Liver (tissue), 9 donors: ENCODE results near the gene AAGAB. TPM values are rescaled to one million over a fixed set of nuclear protein-coding genes. Genes with fewer than 3 reads are reported as not detected.

ENCODE experiments used
- DNase-seq: peaks from one replicate; pipeline ENCODE4 v3.0.0-alpha.2; 2017; ENCODE audit warnings: low spot score
- H3K27ac ChIP-seq, 2 donors: one replicate each; pipeline ENCODE4 v1.7.0; 2013; ENCODE audit warnings: inconsistent platforms in 2 of 2, low read length in 2 of 2, control low read depth in 1 of 2, low read depth in 1 of 2, mild to moderate bottlenecking in 1 of 2
- H3K27me3 ChIP-seq, 4 donors: one replicate each; pipeline versions ENCODE4 v1.6.1 to v1.7.0; 2013; ENCODE audit warnings: low read length in 3 of 4, inconsistent platforms in 1 of 4, mild to moderate bottlenecking in 1 of 4, moderate library complexity in 1 of 4; ENCODE audit not compliant: control insufficient read depth in 4 of 4, insufficient read depth in 4 of 4
- H3K36me3 ChIP-seq, 4 donors: one replicate each; pipeline versions ENCODE4 v1.6.1 to v1.7.0; 2013; ENCODE audit warnings: low read length in 3 of 4, mild to moderate bottlenecking in 3 of 4, low read depth in 1 of 4, moderate library complexity in 1 of 4; ENCODE audit not compliant: control insufficient read depth in 4 of 4, insufficient read depth in 3 of 4
- H3K4me1 ChIP-seq, 4 donors: one replicate each; pipeline versions ENCODE4 v1.6.1 to v1.7.0; 2013; ENCODE audit warnings: low read length in 3 of 4, mild to moderate bottlenecking in 3 of 4, moderate library complexity in 1 of 4; ENCODE audit not compliant: control insufficient read depth in 4 of 4, insufficient read depth in 4 of 4
- H3K4me3 ChIP-seq, 3 donors: one replicate each; pipeline versions ENCODE4 v1.6.1 to v1.7.0; 2013; ENCODE audit warnings: low read length in 3 of 3, control low read depth in 1 of 3, low read depth in 1 of 3, mild to moderate bottlenecking in 1 of 3
- H3K9ac ChIP-seq, 2 donors: one replicate each; pipeline ENCODE4 v1.7.0; 2013; ENCODE audit warnings: low read length in 2 of 2, mild to moderate bottlenecking in 2 of 2, moderate library complexity in 2 of 2, control low read depth in 1 of 2, low read depth in 1 of 2
- H3K9me3 ChIP-seq, 4 donors: one replicate each; pipeline versions ENCODE4 v1.6.1 to v1.7.0; 2013; ENCODE audit warnings: low read length in 3 of 4; ENCODE audit not compliant: control insufficient read depth in 4 of 4
- ATF3 ChIP-seq: IDR thresholded peaks from 2 replicates; pipeline ENCODE4 v1.6.1; 2016; ENCODE audit warnings: antibody characterized with exemption
- CTCF ChIP-seq: fragments of 150-350 bp; IDR thresholded peaks from 2 replicates; pipeline ENCODE4 v1.5.1; 2017; ENCODE audit warnings: improper control_type of control experiment, low read depth, low read length; ENCODE audit not compliant: missing input control
- EGR1 ChIP-seq, 2 donors: IDR thresholded peaks; 2 replicates each; pipeline ENCODE4 v1.6.1; 2016 to 2018; ENCODE audit warnings: antibody characterized with exemption in 2 of 2, low read depth in 2 of 2
- FOXA1 ChIP-seq: IDR thresholded peaks from 2 replicates; pipeline ENCODE4 v1.6.1; 2016; ENCODE audit warnings: antibody characterized with exemption
- FOXA2 ChIP-seq: IDR thresholded peaks from 2 replicates; pipeline ENCODE4 v1.6.1; 2016; ENCODE audit warnings: antibody characterized with exemption
- GABPA ChIP-seq, 2 donors: IDR thresholded peaks in 1 of 2; conservative IDR thresholded peaks in 1 of 2; 2 replicates each; pipeline ENCODE4 v1.6.1; 2016; ENCODE audit warnings: antibody characterized with exemption in 2 of 2, mild to moderate bottlenecking in 1 of 2, moderate library complexity in 1 of 2
- HNF4A ChIP-seq, 2 donors: conservative IDR thresholded peaks; 2 replicates each; pipeline ENCODE4 v1.6.1; 2016; ENCODE audit warnings: antibody characterized with exemption in 2 of 2, mild to moderate bottlenecking in 2 of 2
- HNF4G ChIP-seq: IDR thresholded peaks from 2 replicates; pipeline ENCODE4 v1.6.1; 2016; ENCODE audit warnings: antibody characterized with exemption
- JUND ChIP-seq, 2 donors: IDR thresholded peaks; 2 replicates each; pipeline ENCODE4 v1.6.1; 2016; ENCODE audit warnings: antibody characterized with exemption in 2 of 2
- NR2F2 ChIP-seq: IDR thresholded peaks from 2 replicates; pipeline ENCODE4 v1.6.1; 2016; ENCODE audit warnings: antibody characterized with exemption
- RAD21 ChIP-seq, 2 donors: IDR thresholded peaks; 2 replicates each; pipeline ENCODE4 v1.6.1; 2016; ENCODE audit warnings: antibody characterized with exemption in 2 of 2, mild to moderate bottlenecking in 2 of 2
- REST ChIP-seq: IDR thresholded peaks from 2 replicates; pipeline ENCODE4 v1.6.1; 2016; ENCODE audit warnings: antibody characterized with exemption, mild to moderate bottlenecking
- RXRA ChIP-seq, 2 donors: IDR thresholded peaks; 2 replicates each; pipeline ENCODE4 v1.6.1; 2017 to 2018; ENCODE audit warnings: antibody characterized with exemption in 2 of 2, mild to moderate bottlenecking in 1 of 2
- SP1 ChIP-seq: IDR thresholded peaks from 2 replicates; pipeline ENCODE4 v1.6.1; 2018; ENCODE audit warnings: antibody characterized with exemption, mild to moderate bottlenecking
- TAF1 ChIP-seq: conservative IDR thresholded peaks from 2 replicates; pipeline ENCODE4 v1.6.1; 2016; ENCODE audit warnings: antibody characterized with exemption, mild to moderate bottlenecking
- YY1 ChIP-seq: IDR thresholded peaks from 2 replicates; pipeline ENCODE4 v1.6.1; 2016; ENCODE audit warnings: antibody characterized with exemption, mild to moderate bottlenecking
- ZBTB33 ChIP-seq: IDR thresholded peaks from 2 replicates; pipeline ENCODE4 v1.6.1; 2016; ENCODE audit warnings: antibody characterized with exemption
- WGBS: extraction: QIAGEN DNeasy Blood & Tissue Kit; methylation state at CpG from one replicate; pipeline ENCODE4 v1.1.7; 2013; 5-methylcytosine and 5-hydroxymethylcytosine counted together
- polyA plus RNA-seq, 2 donors: library from polyadenylated mRNA; stranded (reverse) in 1 of 2; unstranded in 1 of 2; fragments of 200-250 nt in 1 of 2; fragments of >200 nt in 1 of 2; fragmentation: Nextera tagmentation in 1 of 2; extraction: Ambion mirVana in 1 of 2; gene quantifications; one replicate each; pipeline versions ENCODE4 v1.2.1 to v1.2.3, GENCODE V29; 2013 to 2015
- total RNA-seq, 2 donors: library from RNA; depleted of rRNA; stranded (reverse); fragments of >200 nt; gene quantifications; one replicate each; pipeline ENCODE4 v1.2.3, GENCODE V29; 2014
- donor health status: healthy.
- donor health status: healthy.
- donor health status: healthy.
- donor health status: healthy.
- donor health status: healthy.

The AAGAB gene
- total and polyA plus RNA-seq, 4 donors = 3.6 to 22.3 (median 13.0) TPM

- H3K36me3 ChIP-seq = no peaks in the 10 kb centered on the region
- TF ChIP-seq YY1 (no peak), HNF4G (no peak), EGR1 (IDR thresholded peaks at IDR 0.05; ENCODE audit: low read depth in 2 of 2) (no peak), FOXA1 (no peak), ZBTB33 (no peak), FOXA2 (no peak), TAF1 (no peak), GABPA (IDR thresholded peaks at IDR 0.05 in 1 of 2, conservative IDR thresholded peaks at IDR 0.05 in 1 of 2) (no peak), REST (no peak), SP1 (no peak), RXRA (IDR thresholded peaks at IDR 0.05) (no peak), RAD21 (IDR thresholded peaks at IDR 0.05) (no peak)
- no peaks in the 10 kb centered on the region for H3K9me3 ChIP-seq
- no peak overlapping the region for H3K9ac ChIP-seq
- DNase-seq = no peak
- H3K4me1 ChIP-seq = no peaks in the 10 kb centered on the region
- no peak overlapping the region for H3K27ac ChIP-seq
- H3K4me3 ChIP-seq = no peak overlapping the region
- no peaks in the 10 kb centered on the region for H3K27me3 ChIP-seq
These were observed 37.6 kb downstream of the AAGAB start for GRCh38 chr15:67216859-67217258.

GRCh38 chr15:67215102-67215501, 39.4 kb downstream of the AAGAB start:
- Histone ChIP-seq H3K4me1 (no peaks in the 10 kb centered on the region), H3K4me3 (no peak overlapping the region), H3K27me3 (no peaks in the 10 kb centered on the region), H3K9me3 (no peaks in the 10 kb centered on the region), H3K9ac (no peak overlapping the region), H3K36me3 (no peaks in the 10 kb centered on the region), H3K27ac (no peak overlapping the region)
- WGBS = 88% methylated on average over 6 of the region's 6 CpGs
- TF ChIP-seq NR2F2 = no peak
- no peak for TF ChIP-seq JUND (IDR thresholded peaks at IDR 0.05)
- TF ChIP-seq EGR1 (IDR thresholded peaks at IDR 0.05; ENCODE audit: low read depth in 2 of 2) = no peak
- no peak for TF ChIP-seq YY1
- no peak for TF ChIP-seq HNF4G
- no peak for TF ChIP-seq HNF4A (conservative IDR thresholded peaks at IDR 0.05)
- no peak for TF ChIP-seq FOXA2
- no peak for TF ChIP-seq ATF3
- no peak for TF ChIP-seq RXRA (IDR thresholded peaks at IDR 0.05)
- no peak for TF ChIP-seq REST
- no peak for TF ChIP-seq GABPA (IDR thresholded peaks at IDR 0.05 in 1 of 2, conservative IDR thresholded peaks at IDR 0.05 in 1 of 2)
- no peak for TF ChIP-seq TAF1
- no peak for TF ChIP-seq FOXA1
- no peak for TF ChIP-seq SP1
- no peak for TF ChIP-seq CTCF
- no peak for DNase-seq
